Fibroblast of the aortic adventitia (primary cell): ENCODE results near the gene PLXNC1. TPM values are rescaled to one million over a fixed set of nuclear protein-coding genes. Genes with fewer than 3 reads are reported as not detected.

Source experiments
- DNase-seq: peaks from one replicate; pipeline ENCODE4 v3.0.0-alpha.2; 2010; ENCODE audit warnings: low read depth
- H3K4me3 ChIP-seq: 2 replicates; pipeline ENCODE4 v1.5.1; 2011; ENCODE audit warnings: low read depth, mild to moderate bottlenecking, control low read depth, low read length, moderate library complexity
- CTCF ChIP-seq: IDR thresholded peaks from 2 replicates; pipeline ENCODE4 v1.5.1; 2011; ENCODE audit warnings: mild to moderate bottlenecking, low read length, control low read depth, inconsistent platforms; ENCODE audit not compliant: insufficient read depth
- total RNA-seq: library from RNA; depleted of rRNA; stranded (reverse); fragments of >200 nt; gene quantifications from 2 replicates; pipeline ENCODE4 v1.2.3, GENCODE V29; 2012; ENCODE audit warnings: low replicate concordance

PLXNC1 gene
- total RNA-seq, 1 donor = 4.3 TPM

GRCh38 chr12:94157181-94157580 is 8.8 kb downstream of the PLXNC1 start:
- H3K4me3 ChIP-seq = no peak overlapping the region
- TF ChIP-seq CTCF = no peak
- no peak for DNase-seq

GRCh38 chr12:94157981-94158411 is 9.6 kb downstream of the PLXNC1 start:
- no peak overlapping the region for H3K4me3 ChIP-seq
- no peak for TF ChIP-seq CTCF
- no peak for DNase-seq

- no peak overlapping the region for H3K4me3 ChIP-seq
- no peak for DNase-seq
- no peak for TF ChIP-seq CTCF
These were observed 10.3 kb downstream of the PLXNC1 start for GRCh38 chr12:94158666-94159065.

GRCh38 chr12:94162108-94162507 is 13.7 kb downstream of the PLXNC1 start:
- no peak for TF ChIP-seq CTCF

GRCh38 chr12:94163850-94164249 is 15.5 kb downstream of the PLXNC1 start:
- no peak overlapping the region for H3K4me3 ChIP-seq
- TF ChIP-seq CTCF = no peak
- no peak for DNase-seq

More at GRCh38 chr12:94162108-94162507, 13.7 kb downstream of the PLXNC1 start:
- no peak overlapping the region for H3K4me3 ChIP-seq
- no peak for DNase-seq

GRCh38 chr12:94165138-94165537 is 16.8 kb downstream of the PLXNC1 start:
- H3K4me3 ChIP-seq = no peak overlapping the region
- TF ChIP-seq CTCF = no peak
- DNase-seq = no peak

GRCh38 chr12:94165670-94166364 is 17.4 kb downstream of the PLXNC1 start:
- TF ChIP-seq CTCF = no peak

More at GRCh38 chr12:94165670-94166364, 17.4 kb downstream of the PLXNC1 start:
- H3K4me3 ChIP-seq = no peak overlapping the region
- no peak for DNase-seq
